Measurements from ENCODE around the gene APOD. TPM values are rescaled to one million over a fixed set of nuclear protein-coding genes. Genes with fewer than 3 reads are reported as not detected.
"Not testable (repeated sequence)": the region's sequence is repeated elsewhere in the genome, so short reads cannot be mapped to it uniquely, and the experiment has no call there.

The APOD gene
- total and polyA plus RNA-seq, 4 donors: 4.7 to 85.8 (median 21.3) TPM

- Histone ChIP-seq H3K9me3 (ENCODE audit: control insufficient read depth in 4 of 4, insufficient read depth in 3 of 4, low read length in 3 of 4) (no peaks in the 10 kb centered on the region), H3K4me1 (ENCODE audit: control insufficient read depth in 5 of 5, insufficient read depth in 5 of 5, low read length in 5 of 5) (no peaks in the 10 kb centered on the region), H3K27me3 (ENCODE audit: control insufficient read depth in 3 of 3, insufficient read depth in 3 of 3, low read length in 2 of 3) (no peaks in the 10 kb centered on the region), H3K4me3 (no peak overlapping the region), H3K9ac (ENCODE audit: insufficient read depth in 1 of 2, low read length in 2 of 2) (no peak overlapping the region), H3K36me3 (ENCODE audit: control insufficient read depth in 4 of 4, insufficient read depth in 4 of 4, low read length in 4 of 4) (no peaks in the 10 kb centered on the region), H3K27ac (ENCODE audit: low read depth in 1 of 2, low read length in 1 of 2) (no peak overlapping the region)
- ATAC-seq (ENCODE audit: insufficient read depth, low FRiP score) (no peak), DNase-seq (no peak)
- no peak for TF ChIP-seq CTCF (IDR thresholded peaks at IDR 0.05; ENCODE audit: control extremely low read depth, extremely low read depth)
- WGBS, 2 donors: 77 to 80% methylated on average over 8 of the region's 8 CpGs
These were observed 28.5 kb upstream of the APOD start for GRCh38 chr3:195612075-195612800.

GRCh38 chr3:195609229-195609628 lies 25.5 kb upstream of the APOD start:
- H3K4me3 ChIP-seq: no peak overlapping the region
- H3K9me3 ChIP-seq (ENCODE audit: control insufficient read depth in 4 of 4, insufficient read depth in 3 of 4, low read length in 3 of 4): peaks cover 0 to 1% (median 0%) of the 10 kb centered on the region in 4 donors
- ATAC-seq (ENCODE audit: insufficient read depth, low FRiP score) (no peak), DNase-seq (no peak)
- H3K4me1 ChIP-seq (ENCODE audit: control insufficient read depth in 5 of 5, insufficient read depth in 5 of 5, low read length in 5 of 5): no peaks in the 10 kb centered on the region
- H3K9ac ChIP-seq (ENCODE audit: insufficient read depth in 1 of 2, low read length in 2 of 2): no peak overlapping the region
- WGBS, 2 donors: 82 to 88% methylated on average over 3 of the region's 3 CpGs
- TF ChIP-seq CTCF (IDR thresholded peaks at IDR 0.05; ENCODE audit: control extremely low read depth, extremely low read depth): no peak
- no peaks in the 10 kb centered on the region for H3K36me3 ChIP-seq (ENCODE audit: control insufficient read depth in 4 of 4, insufficient read depth in 4 of 4, low read length in 4 of 4)
- H3K27ac ChIP-seq (ENCODE audit: low read depth in 1 of 2, low read length in 1 of 2): no peak overlapping the region
- no peaks in the 10 kb centered on the region for H3K27me3 ChIP-seq (ENCODE audit: control insufficient read depth in 3 of 3, insufficient read depth in 3 of 3, low read length in 2 of 3)

- ATAC-seq (ENCODE audit: insufficient read depth, low FRiP score); H3K27me3 ChIP-seq (ENCODE audit: control insufficient read depth in 3 of 3, insufficient read depth in 3 of 3, low read length in 2 of 3); H3K9ac ChIP-seq (ENCODE audit: insufficient read depth in 1 of 2, low read length in 2 of 2); H3K4me3 ChIP-seq; H3K9me3 ChIP-seq (ENCODE audit: control insufficient read depth in 4 of 4, insufficient read depth in 3 of 4, low read length in 3 of 4); DNase-seq; H3K36me3 ChIP-seq (ENCODE audit: control insufficient read depth in 4 of 4, insufficient read depth in 4 of 4, low read length in 4 of 4); H3K27ac ChIP-seq (ENCODE audit: low read depth in 1 of 2, low read length in 1 of 2): not testable (repeated sequence)
- peaks cover 0 to 11% (median 5%) of the 10 kb centered on the region in 5 donors for H3K4me1 ChIP-seq (ENCODE audit: control insufficient read depth in 5 of 5, insufficient read depth in 5 of 5, low read length in 5 of 5)
- WGBS, 2 donors: 86 to 87% methylated on average over 2 of the region's 2 CpGs
These were observed 18.0 kb upstream of the APOD start for GRCh38 chr3:195601785-195602184.

GRCh38 chr3:195601382-195601781 lies 17.6 kb upstream of the APOD start:
- WGBS, 2 donors: 92 to 97% methylated on average over 2 of the region's 2 CpGs
- DNase-seq: no peak
- no peaks in the 10 kb centered on the region for H3K36me3 ChIP-seq (ENCODE audit: control insufficient read depth in 4 of 4, insufficient read depth in 4 of 4, low read length in 4 of 4)
- H3K9me3 ChIP-seq (ENCODE audit: control insufficient read depth in 4 of 4, insufficient read depth in 3 of 4, low read length in 3 of 4): no peaks in the 10 kb centered on the region
- ATAC-seq (ENCODE audit: insufficient read depth, low FRiP score): no peak
- H3K9ac ChIP-seq (ENCODE audit: insufficient read depth in 1 of 2, low read length in 2 of 2): no peak overlapping the region
- no peaks in the 10 kb centered on the region for H3K27me3 ChIP-seq (ENCODE audit: control insufficient read depth in 3 of 3, insufficient read depth in 3 of 3, low read length in 2 of 3)
- H3K4me1 ChIP-seq (ENCODE audit: control insufficient read depth in 5 of 5, insufficient read depth in 5 of 5, low read length in 5 of 5): peaks cover 0 to 13% (median 5%) of the 10 kb centered on the region in 5 donors
- no peak for TF ChIP-seq CTCF (IDR thresholded peaks at IDR 0.05; ENCODE audit: control extremely low read depth, extremely low read depth)
- H3K4me3 ChIP-seq: no peak overlapping the region
- H3K27ac ChIP-seq (ENCODE audit: low read depth in 1 of 2, low read length in 1 of 2): no peak overlapping the region

GRCh38 chr3:195599926-195600325 lies 16.2 kb upstream of the APOD start:
- not testable (repeated sequence) for H3K9ac ChIP-seq (ENCODE audit: insufficient read depth in 1 of 2, low read length in 2 of 2); DNase-seq; H3K9me3 ChIP-seq (ENCODE audit: control insufficient read depth in 4 of 4, insufficient read depth in 3 of 4, low read length in 3 of 4); H3K4me3 ChIP-seq; H3K36me3 ChIP-seq (ENCODE audit: control insufficient read depth in 4 of 4, insufficient read depth in 4 of 4, low read length in 4 of 4); H3K27ac ChIP-seq (ENCODE audit: low read depth in 1 of 2, low read length in 1 of 2); ATAC-seq (ENCODE audit: insufficient read depth, low FRiP score); H3K27me3 ChIP-seq (ENCODE audit: control insufficient read depth in 3 of 3, insufficient read depth in 3 of 3, low read length in 2 of 3)
- 92 to 93% methylated on average over 11 to 23 of the region's 23 CpGs for WGBS, 2 donors
- peaks cover 0 to 13% (median 5%) of the 10 kb centered on the region in 5 donors for H3K4me1 ChIP-seq (ENCODE audit: control insufficient read depth in 5 of 5, insufficient read depth in 5 of 5, low read length in 5 of 5)

- peaks cover 0 to 13% (median 5%) of the 10 kb centered on the region in 5 donors for H3K4me1 ChIP-seq (ENCODE audit: control insufficient read depth in 5 of 5, insufficient read depth in 5 of 5, low read length in 5 of 5)
- H3K27ac ChIP-seq (ENCODE audit: low read depth in 1 of 2, low read length in 1 of 2); H3K4me3 ChIP-seq; H3K9me3 ChIP-seq (ENCODE audit: control insufficient read depth in 4 of 4, insufficient read depth in 3 of 4, low read length in 3 of 4); H3K27me3 ChIP-seq (ENCODE audit: control insufficient read depth in 3 of 3, insufficient read depth in 3 of 3, low read length in 2 of 3); H3K9ac ChIP-seq (ENCODE audit: insufficient read depth in 1 of 2, low read length in 2 of 2); DNase-seq; H3K36me3 ChIP-seq (ENCODE audit: control insufficient read depth in 4 of 4, insufficient read depth in 4 of 4, low read length in 4 of 4); ATAC-seq (ENCODE audit: insufficient read depth, low FRiP score): not testable (repeated sequence)
- 90 to 93% methylated on average over 3 to 24 of the region's 24 CpGs for WGBS, 2 donors
These were observed 15.8 kb upstream of the APOD start for GRCh38 chr3:195599516-195599915.
